ENCODE measurements around the gene TYW5.
"Not testable (repeated sequence)": the region's sequence is repeated elsewhere in the genome, so short reads cannot be mapped to it uniquely, and the experiment has no call there.

Gene TYW5

DNA sequence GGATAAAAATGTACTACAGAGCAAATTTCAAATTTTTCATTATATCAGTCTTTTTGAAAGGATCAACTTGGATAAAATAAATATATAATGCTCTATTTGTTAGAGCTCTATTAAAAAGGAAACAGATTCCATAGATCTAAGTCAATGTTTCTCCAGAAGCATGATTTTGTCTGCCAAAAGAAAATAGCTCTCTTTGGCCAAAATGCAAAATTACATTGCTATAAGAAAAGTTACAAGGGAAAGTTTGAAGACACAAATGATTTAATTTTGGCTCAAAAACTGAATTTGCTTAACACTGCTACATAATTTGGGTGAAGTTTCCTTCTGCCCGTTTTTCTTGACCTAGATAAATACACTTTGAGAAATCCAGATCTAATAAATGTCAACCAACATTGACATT, 28.5 kb downstream of the TYW5 start:
- in situ Hi-C loops (cut with MboI; ENCODE audit: low sequenced_read_pairs): no loop called here

DNA sequence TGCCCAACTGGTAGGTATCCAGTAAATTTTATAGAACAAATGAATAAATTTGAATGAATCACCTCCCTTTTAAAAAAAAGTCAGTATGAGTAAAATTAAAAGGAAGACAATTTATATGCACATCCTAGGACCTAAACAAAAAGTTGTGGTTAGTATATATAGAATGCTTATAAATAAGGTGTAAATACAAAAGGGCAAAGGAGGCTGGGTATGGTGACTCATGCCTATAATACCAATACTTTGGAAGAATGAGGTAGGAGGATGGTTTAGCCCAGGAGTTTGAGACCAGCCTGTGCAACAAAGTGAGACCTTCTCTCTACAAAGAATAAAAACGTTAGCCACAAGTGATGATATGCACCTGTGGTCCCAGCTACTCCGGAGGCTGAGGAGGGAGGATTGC, 31.4 kb downstream of the TYW5 start:
- in situ Hi-C loops (cut with MboI; ENCODE audit: low sequenced_read_pairs): no loop called here

DNA sequence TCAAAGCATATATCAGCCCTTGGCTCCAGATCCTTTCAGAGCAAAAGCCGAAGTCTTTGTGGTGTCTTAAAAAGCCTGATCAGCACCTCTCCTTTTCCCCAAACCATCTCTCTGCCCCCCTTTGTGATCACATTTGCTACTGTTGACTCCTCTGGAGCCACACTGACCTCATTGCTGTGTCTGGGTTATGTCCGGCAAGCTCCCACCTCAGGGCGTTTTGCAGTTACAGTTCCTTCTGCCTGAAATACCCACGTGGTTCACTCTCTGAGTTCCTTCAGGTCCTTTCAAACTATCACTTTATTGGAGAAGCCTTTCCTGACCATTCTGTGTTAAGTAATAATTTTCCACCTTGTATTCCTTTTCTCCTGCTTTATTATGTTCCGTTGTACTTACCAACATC, 32.4 kb downstream of the TYW5 start:
- in situ Hi-C loops (cut with MboI; ENCODE audit: low sequenced_read_pairs): no loop called here

- in situ Hi-C loops (cut with MboI; ENCODE audit: low sequenced_read_pairs): no loop called here
Observed at GRCh38 chr2:199916980-199917379, 38.3 kb downstream of the TYW5 start.

DNA sequence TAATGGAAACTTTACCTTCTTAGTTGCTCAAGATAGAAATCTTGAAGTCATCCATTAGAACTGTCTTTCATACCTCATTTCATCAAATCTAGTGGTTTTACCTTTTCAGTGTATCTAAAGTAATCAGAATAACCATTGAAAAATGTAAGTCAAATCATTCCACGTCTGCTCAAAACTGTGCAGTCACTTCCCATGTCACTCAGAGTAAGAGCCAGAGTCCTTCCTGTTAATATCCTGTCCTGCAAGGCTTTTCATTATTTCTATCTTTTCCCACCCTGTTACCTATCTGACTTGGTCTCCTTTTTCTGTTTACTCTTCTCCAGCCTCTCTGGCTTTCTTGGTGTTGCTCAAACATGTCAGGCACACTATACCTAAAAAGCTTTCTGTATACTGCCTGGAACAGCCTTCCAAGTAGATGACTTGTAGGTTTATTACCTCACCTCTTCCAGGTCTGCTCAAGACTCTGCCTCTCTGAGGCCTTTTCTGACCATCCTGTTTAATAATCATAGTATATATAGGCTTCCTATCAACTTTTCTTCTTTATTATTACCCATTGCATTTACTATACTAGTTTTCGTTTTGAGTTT, 40.8 kb downstream of the TYW5 start:
- in situ Hi-C loops (cut with MboI; ENCODE audit: low sequenced_read_pairs): no loop called here

DNA sequence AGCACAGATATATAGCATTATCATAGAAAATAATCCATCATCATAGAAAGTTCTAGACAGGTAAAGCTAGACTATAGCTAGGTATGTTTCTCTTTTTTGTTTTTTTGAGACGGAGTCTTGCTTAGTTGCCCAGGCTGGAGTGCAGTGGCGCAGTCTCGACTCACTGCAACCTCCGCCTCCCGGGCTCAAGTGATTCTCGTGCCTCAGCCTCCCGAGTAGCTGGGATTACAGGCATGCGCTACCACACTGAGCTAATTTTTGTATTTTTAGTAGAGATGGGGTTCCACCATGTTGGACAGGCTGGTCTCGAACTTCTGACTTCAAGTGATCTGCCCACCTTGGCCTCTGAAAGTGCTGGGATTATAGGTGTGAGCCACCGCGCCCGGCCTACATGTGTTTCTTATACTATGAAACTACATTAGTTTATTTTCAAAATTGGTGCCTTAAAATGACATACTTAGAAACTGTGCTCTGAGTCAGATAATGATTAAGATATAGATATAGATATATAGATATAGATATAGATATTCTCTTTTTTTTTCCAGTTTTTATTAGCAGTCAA, 42.7 kb downstream of the TYW5 start:
- in situ Hi-C loops (cut with MboI; ENCODE audit: low sequenced_read_pairs): not testable (repeated sequence)

DNA sequence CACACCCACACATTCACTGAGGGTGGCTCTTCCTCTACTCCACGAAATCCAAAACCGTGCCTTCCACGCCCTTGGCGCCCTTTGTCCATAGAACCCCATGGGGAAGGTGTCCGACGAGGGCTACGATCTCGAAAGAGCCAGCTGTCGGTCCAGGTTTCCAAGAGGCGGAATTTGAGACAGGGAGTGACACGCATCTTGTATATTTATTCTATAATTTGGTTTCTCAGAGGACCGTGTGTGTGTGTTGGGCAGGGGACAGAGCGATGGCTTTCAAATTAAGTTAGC, 43.5 kb downstream of the TYW5 start:
- in situ Hi-C loops (cut with MboI; ENCODE audit: low sequenced_read_pairs): no loop called here

DNA sequence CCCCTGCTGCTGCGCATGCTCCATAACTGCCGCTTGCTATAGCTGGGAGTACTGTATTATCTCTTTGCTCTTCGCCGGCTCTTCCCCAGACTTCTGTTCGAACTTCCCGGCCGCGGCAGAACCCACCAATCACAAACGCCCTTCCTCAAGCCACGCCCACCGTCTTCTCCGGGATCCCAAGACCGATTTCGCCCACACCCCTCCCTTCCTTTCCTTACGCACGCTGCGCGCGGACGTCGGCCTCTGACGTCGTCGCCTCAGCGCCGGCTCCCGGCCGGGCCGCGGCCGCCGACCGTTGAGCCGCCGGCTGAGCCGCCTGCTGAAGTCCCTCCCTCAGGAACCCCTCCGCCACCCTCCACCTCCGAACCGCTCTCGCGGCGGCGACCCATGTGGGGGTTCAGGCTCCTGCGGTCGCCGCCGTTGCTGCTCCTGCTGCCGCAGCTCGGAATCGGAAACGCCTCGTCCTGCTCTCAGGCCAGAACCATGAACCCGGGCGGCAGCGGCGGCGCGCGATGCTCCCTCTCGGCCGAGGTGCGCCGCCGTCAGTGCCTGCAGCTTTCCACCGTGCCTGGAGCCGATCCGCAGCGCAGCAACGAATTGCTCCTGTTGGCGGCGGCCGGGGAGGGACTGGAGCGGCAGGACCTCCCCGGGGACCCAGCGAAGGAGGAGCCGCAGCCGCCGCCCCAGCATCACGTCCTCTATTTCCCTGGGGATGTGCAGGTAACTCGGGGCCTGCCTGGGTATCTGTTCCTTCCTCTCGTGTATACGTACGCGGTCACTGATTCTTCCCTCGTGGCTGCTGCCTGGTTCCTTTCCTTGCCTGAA, 44.0 kb downstream of the TYW5 start, which contains the start of gene C2orf69:
Gene C2orf69, plus strand, starts transcription at position 242 of the 825 bp plus-strand sequence. Its CDS starts 146 bp downstream, at position 388.
- in situ Hi-C loops (cut with MboI; ENCODE audit: low sequenced_read_pairs): no loop called here

GRCh38 chr2:199910338-199911051, 44.8 kb downstream of the TYW5 start:
- in situ Hi-C loops (cut with MboI; ENCODE audit: low sequenced_read_pairs): no loop called here

DNA sequence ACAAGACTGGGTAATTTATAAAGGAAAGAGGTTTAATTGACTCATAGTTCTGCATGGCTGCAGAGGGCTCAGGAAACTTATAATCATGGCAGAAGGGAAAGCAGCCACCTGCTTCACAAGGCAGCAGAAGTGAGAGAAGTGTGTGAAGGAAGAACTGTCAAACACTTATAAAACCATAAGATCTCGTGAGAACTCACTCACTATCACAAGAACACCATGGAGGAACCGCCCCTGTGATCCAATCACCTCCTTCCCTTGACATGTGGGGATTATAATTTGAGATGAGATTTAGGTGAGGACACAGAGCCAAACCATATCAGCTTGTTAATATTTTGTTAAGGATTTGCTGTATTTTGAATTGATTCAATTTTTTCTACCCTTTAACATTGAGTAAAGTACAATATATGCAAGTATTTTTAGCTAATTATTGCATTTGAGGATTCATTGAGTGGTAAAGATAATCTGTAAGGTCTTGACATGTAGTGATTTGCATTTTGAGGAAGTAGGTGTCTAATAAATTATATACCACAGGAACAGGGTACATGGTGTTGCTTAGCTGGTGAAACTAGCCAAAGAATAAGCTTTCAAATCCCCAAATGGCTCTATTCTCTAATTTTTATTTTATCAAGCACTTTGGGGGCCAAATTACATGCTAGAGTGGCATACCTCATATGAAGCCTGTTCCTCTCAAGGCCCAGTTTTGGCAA, 48.1 kb downstream of the TYW5 start:
- in situ Hi-C loops (cut with MboI; ENCODE audit: low sequenced_read_pairs): no loop called here

DNA sequence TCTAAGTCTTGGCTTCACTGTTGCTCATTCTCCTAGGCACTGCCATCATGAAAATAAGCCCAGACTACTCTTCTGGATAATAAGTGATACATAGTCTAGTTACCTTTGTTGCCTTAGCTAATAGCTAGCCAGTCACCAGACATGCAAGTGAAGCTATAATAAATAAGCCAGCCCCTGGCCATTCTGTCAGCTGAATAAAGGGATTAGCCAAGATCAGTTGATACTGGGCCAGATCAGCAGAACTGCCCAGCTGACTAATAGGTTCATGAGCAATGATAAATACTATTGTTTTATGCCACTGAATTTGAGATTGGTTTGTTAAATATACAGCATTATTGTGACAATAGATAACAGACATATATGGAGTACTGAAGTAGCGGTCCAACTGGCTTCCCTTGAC, 52.2 kb downstream of the TYW5 start:
- in situ Hi-C loops (cut with MboI; ENCODE audit: low sequenced_read_pairs): no loop called here

DNA sequence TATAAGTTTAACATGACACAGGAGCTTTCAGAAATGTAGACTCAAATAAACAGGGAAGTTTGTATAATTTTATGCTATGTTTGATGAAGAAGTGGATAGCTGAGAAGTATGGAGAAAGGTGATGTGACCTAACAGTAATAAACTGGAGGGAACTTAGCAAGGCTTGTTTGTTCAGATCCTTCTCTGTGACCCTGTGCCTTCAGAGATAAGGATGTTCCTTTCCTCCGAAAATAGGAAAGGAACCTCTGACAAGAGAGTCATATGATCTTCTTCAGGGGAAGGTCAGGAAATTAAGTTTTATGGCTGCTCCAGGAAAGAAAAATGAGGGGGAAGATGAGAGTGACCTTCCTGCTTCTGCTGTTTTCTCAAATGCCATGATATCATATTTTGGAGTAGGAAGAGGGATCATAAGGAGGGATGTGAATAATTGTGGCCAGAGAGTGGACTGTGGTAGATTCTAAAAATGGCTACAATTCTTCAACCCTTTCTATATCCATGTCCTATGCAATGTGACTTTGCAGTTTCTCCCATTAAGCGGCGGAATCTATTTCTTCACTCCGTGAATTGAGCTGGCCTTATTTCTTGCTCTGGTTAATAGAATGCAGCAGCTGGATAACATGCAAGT, 52.7 kb downstream of the TYW5 start:
- in situ Hi-C loops (cut with MboI; ENCODE audit: low sequenced_read_pairs): no loop called here

DNA sequence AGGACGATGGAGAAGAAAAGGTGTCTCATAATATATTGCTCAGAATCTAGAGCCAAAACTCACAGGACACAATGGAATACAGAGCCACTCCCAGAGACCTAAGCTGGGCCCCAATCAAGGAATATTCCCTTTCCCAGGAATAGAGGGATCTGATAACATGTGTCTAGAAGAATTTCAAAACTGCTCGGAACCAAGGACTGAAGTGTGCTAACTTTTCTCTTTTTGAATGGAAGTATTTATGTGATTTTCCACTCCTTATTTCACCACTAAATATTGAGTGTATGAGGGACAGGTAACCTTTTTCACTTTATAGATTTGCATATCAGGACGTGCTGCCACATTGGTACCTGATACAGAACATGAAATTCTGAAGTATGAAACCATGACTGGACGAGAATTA, 53.3 kb downstream of the TYW5 start:
- in situ Hi-C loops (cut with MboI; ENCODE audit: low sequenced_read_pairs): no loop called here

DNA sequence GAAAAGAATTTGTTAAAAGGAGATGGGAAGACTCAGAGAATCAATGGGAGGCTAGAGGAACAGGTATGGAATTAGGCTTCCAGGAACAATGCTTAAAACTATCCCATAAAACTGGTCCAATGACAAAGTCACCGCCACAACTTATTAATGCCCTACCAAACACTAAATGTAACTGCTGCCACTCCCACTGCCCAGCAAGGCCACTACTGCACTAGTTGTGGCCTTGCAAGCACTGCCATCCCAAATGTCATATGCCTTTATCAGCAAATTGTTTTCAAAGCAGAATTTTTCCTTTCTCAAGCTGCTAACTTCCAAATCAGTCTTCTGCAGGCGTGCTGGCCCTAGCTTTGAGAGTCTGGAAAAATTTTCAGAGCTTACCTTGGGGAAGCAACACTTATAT, 58.7 kb downstream of the TYW5 start:
- in situ Hi-C loops (cut with MboI; ENCODE audit: low sequenced_read_pairs): no loop called here

DNA sequence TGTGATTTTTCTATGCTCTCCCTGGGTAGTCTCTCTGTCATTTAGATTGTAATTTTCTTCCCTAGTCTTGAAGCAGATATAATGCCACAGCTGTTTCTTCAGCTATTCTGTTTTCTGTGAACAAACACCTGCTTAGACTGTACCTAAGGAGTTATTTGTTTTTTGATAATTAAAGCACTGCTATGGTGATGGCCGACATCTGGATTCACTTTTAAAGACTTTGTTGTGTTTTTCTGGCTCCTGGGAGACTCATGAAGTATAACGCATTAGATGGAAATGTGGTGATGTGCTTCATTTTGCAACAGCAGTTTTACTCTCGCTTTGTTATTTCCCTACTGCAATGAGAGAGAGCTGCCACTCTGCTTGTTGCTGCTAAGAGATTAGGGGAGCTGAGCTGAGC, 59.9 kb downstream of the TYW5 start:
- in situ Hi-C loops (cut with MboI; ENCODE audit: low sequenced_read_pairs): no loop called here

GRCh38 chr2:199883474-199884212, 71.6 kb downstream of the TYW5 start:
- in situ Hi-C loops (cut with MboI; ENCODE audit: low sequenced_read_pairs): no loop called here

DNA sequence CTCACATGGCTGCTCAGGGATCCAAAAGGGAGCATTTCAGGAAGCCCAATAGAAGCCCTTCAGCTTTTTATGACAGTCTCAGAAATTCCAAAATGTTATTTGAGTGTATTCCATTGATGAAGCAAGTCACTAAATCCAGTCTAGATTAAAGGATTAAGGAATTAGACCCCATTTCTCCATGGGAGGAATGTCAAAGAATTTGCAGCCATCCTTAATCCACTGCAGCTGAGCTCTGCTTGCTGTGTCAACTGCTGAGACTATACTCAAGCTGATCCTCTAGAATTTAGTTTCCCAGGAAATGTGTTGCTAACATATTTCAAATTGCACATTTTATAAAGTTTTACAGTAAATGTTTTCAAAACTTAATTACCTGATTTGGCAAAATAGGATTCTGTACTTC, 72.6 kb downstream of the TYW5 start:
- in situ Hi-C loops (cut with MboI; ENCODE audit: low sequenced_read_pairs): no loop called here
